SHP77 (cell line): Measurements from ENCODE around the gene SEPSECS.

ENCODE experiments used
- DNase-seq, 2 experiments: peaks; one replicate each; lab custom pipeline; 2025; lab: John Stamatoyannopoulos, UW

The SEPSECS gene

DNA sequence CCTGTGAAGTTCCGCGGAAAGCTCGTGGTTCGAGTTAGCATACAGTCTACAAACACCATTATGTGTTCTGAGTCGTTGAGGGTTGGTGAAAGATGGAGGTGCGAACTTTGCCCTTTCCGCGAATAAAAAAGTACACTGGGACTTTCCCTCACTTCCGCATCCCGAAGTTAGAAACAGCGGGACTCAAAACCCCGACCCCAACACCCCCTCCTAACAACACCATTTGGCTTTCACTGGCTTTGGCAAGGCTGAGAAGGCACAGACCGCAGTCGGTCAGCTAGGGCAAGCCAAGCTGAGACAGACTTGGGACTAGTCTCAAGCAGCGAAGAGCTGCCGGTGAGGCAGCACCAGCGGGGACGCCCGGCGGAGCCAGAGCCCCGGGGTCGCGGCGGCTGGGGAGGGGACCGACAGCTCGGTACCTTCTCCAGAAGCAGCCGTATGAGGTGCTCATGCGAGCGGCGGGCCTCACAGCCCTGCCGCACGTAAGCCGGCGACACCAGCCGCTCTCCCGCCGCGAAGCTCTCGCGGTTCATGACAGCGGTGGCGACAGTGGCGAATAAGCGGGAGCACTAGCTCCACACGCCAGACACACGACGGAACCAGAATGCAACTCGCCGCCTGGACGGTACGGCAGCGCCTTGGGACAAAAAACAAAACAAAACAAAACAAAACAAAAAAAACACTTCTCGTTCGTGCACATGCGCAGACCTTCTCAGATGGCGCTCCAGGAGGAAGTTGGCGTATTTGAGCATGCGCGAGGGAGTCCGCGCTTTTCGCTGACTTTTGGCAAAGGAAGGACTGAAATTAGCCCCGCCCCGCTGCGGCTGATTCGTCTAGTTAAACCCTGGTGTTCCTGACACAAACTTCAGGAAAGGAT, at the start of gene SEPSECS:
SEPSECS (minus strand) TSS at position 613 of the 877 bp plus-strand sequence; CDS start at position 533, 80 bp downstream.
- peak; percentile 85 to 88 for DNase-seq

- no peak for DNase-seq
These were observed 49.5 kb upstream of the SEPSECS start for GRCh38 chr4:25209702-25210101.

DNA sequence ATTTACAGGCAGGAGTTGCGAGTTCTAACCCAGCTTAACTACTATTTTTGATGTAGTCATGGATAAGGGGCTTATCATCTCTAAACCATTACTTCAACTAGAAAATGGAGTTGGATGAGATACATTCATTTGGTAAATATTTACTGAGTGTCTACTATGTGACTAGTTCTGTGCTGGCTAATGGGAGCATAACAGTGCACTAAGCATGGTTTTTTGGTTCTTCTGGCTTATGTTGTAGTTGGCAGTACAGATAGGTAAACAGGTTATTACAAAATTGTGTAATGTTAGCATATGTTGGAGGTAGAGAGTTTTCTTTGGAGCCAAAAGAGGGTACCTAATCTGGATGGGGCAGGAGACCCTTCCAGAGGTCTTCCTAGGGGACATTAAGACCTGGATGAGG, 47.7 kb upstream of the SEPSECS start:
- DNase-seq, result no peak

GRCh38 chr4:25198713-25199112, 38.5 kb upstream of the SEPSECS start:
- no peak for DNase-seq

DNA sequence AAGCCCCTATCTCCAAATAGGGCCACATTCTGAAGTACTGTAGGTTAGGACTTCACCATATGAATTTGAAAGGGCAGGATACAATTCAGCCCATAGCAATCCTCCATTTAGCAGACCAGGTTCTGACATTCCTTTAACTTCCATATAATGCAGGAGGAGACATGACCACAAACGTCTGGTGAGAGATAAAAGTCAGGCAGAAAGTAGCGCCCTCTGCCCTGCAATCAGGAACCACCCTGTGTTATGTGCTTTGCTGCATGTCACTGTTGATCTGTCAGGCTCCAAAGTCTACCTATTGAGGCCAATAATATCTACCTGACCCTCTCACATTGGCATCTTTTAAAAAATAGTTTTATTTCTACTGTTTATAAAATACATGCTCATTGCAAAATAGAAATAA, 30.2 kb upstream of the SEPSECS start:
- DNase-seq, result no peak

DNA sequence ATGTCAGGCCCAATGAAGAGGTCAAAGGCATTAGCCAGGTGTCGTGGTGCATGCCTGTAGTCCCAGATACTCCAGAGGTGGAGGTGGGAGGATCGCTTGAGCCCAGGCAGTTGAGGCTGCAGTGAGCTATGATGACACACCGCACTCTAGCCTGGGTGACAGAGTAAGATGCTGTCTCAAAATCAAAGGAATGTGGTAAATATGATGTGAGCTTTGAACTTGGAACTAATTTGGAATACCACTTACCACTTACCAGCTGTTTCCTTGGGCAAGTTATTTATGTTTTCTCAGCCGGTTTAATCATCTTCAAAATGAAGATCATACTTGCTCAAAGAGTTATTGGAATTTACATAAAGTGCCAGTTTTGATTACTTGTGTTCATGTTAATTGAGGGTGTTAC, 23.8 kb upstream of the SEPSECS start:
- DNase-seq, result no peak

- DNase-seq, result no peak
These were observed 22.7 kb upstream of the SEPSECS start for GRCh38 chr4:25182937-25183336.

DNA sequence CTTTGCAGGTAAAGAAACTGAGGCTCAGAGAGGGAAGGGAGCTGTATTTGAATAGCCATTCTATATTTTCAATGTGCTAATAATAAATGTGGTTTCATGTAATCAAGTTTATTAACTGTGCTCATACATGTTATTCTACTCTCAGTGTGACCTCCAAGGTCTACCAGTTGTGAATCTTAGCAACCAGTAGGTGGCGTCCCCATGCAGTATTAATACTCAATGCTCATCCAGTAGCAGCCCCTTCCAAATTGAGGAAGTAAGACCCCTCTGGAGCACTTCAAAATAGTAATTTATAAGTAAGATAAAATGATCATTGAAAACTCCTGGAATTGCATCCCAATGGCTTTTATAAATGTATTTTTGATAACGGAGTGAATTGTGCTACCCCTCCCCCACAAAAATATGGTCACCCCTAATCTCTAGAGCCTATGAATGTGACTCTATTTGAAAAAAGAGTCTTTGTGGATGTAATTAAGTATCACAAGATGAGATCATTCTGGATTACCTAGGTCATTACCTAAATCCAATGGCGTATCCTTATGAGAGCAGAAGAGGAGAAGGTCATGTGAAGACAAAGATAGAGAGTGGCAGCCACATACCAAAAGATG, 20.4 kb upstream of the SEPSECS start:
- no peak for DNase-seq

- DNase-seq, result no peak
These were observed 18.6 kb upstream of the SEPSECS start for GRCh38 chr4:25178838-25179261.

DNA sequence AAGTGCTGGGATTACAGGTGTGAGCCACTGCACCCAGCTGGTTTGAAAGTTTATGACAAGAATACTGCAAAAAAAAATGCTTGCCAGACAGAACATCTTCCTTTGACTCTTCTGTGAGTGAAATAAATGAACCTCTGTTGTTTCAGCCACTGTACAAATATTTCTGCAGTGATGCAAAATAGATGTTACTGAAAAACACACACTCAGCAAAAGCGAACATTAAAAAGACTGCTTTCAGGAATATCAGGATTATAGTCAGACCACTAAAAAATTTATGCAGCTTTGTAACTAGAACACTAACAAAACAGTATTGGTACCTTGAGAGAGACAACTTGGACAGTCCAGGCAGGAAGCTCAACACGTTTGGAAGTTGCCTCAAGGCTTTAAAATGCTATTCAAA, 16.9 kb upstream of the SEPSECS start:
- no peak for DNase-seq

- no peak for DNase-seq
These were observed 14.4 kb upstream of the SEPSECS start for GRCh38 chr4:25174674-25175073.

DNA sequence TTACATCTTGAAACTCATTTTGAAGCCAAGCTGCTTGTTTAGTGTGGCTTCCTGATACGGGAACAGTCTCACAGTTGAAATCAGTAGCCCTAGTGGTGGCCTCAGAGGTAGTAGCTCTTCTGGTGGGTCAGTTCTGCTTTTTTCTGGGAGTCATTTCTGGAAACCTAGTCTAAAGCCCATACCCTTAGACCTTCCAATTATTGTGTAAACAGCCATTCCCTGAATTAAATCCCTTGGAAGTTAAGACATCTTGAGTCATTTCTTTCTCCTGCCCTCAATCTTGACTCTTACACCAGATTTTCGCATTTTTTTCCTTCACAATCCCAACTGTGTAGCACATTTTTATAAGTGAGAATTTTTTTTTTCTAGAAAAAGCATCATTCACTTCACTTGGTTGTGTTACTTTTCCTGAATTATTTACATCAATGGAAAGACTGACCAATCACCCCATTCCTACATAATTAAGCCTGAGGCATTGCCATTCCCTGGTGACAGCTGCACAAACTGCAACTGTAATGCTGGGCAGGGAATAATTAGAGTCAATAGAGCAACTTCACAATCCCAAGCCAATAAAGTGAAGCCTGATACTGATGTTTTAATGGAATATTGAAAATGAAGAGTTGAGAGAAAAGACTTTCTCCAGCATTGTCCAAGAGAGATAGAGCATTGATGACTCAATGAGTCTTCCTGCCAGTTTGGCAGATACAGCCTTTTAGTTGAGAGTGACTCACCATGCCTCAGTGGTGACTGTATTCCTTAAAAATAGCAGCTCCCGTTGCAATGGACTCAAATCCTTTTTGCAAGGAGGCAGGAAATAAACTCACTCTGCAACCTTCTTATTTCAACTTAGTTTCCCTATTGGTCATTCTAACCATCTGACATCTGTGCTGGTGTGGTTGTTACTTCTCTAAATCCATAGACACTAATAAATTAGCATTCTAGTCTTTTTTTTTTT, 13.0 kb upstream of the SEPSECS start:
- DNase-seq, result no peak

GRCh38 chr4:25171201-25171865, 11.1 kb upstream of the SEPSECS start:
- DNase-seq, result no peak

DNA sequence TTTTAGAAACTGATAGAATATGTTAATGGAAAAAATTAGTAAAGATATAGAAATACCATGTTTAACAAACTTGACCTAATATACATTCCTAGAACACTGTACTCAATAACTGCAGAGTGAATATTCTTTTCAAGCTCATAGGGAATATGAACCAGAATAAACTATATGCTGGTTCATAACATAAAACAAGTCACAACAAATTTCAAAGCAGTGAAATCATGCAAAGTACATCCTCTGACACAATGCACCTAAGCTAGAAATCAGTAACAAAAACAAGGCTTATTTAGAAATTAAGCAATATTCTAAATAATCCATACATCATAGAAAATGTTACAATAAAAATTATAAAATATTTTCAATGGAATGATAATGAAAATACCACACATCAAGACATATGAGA, 9.2 kb upstream of the SEPSECS start:
- no peak for DNase-seq

GRCh38 chr4:25165916-25166315, 5.7 kb upstream of the SEPSECS start:
- DNase-seq, result no peak

DNA sequence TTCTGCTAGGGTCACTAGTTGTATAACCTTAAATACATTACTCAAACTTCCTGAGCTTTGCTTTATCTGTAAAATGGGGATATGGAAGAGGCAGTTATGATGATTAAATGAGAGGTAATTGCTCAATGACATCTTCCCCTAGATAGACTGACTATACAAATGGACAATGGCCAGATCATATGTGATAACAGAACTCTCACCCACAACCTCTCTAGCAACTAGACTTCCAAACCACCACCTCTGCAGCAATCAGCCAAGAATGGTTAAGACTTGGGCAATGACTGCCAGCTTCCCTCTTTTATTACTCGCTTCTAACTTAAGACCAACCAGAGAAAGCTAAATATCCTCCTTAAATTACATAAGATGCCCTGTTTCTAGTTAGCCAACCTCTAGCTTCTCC, 2.9 kb upstream of the SEPSECS start:
- no peak for DNase-seq

- DNase-seq, result no peak
These were observed 2.3 kb upstream of the SEPSECS start for GRCh38 chr4:25162566-25162965.

GRCh38 chr4:25161593-25161950, 1.3 kb upstream of the SEPSECS start:
- DNase-seq, result no peak

- no peak for DNase-seq
These were observed 704 bp upstream of the SEPSECS start for GRCh38 chr4:25160714-25161592.

- no peak for DNase-seq
These were observed 1.4 kb downstream of the SEPSECS start for GRCh38 chr4:25158817-25159216.

- DNase-seq, result no peak
These were observed 3.2 kb downstream of the SEPSECS start for GRCh38 chr4:25157081-25157480.
